SK-N-SH treated with all-trans-retinoic acid at 6 μM for 48 hours (cell line): Measurements from ENCODE around the gene C1orf105.

ENCODE experiments used
- ATAC-seq: fragments of 200-7000 bp; cut with Tn5 transposase; 3 replicates; pipeline ENCODE4 v1.9.1; 2020; ENCODE audit warnings: mild to moderate bottlenecking, moderate library complexity
- GLIS3 ChIP-seq: fragments of 250-450 bp; sonication (Bioruptor Pico); IDR thresholded peaks from 2 replicates; pipeline ENCODE4 v1.5.0; 2020; ENCODE audit warnings: mild to moderate bottlenecking, moderate library complexity
- ISL1 ChIP-seq: fragments of 250-450 bp; sonication (Bioruptor Pico); IDR thresholded peaks from 2 replicates; pipeline ENCODE4 v2.1.2; 2022; ENCODE audit warnings: mild to moderate bottlenecking, moderate library complexity
- OSR1 ChIP-seq: fragments of 250-450 bp; sonication (Bioruptor Pico); IDR thresholded peaks from 2 replicates; pipeline ENCODE4 v1.8.0; 2022; ENCODE audit warnings: moderate library complexity, mild to moderate bottlenecking, inconsistent platforms
- POU6F1 ChIP-seq: fragments of 250-450 bp; sonication (Bioruptor Pico); IDR thresholded peaks from 2 replicates; pipeline ENCODE4 v1.8.0; 2021; ENCODE audit warnings: low read depth, mild to moderate bottlenecking, moderate library complexity, borderline replicate concordance
- RARB ChIP-seq: fragments of 250-450 bp; sonication (Bioruptor Pico); IDR thresholded peaks from 2 replicates; pipeline ENCODE4 v1.8.0; 2021; ENCODE audit warnings: mild to moderate bottlenecking, moderate library complexity
- SNAI2 ChIP-seq: fragments of 250-450 bp; sonication (Bioruptor Pico); IDR thresholded peaks from 2 replicates; pipeline ENCODE4 v1.5.0; 2020; ENCODE audit warnings: mild to moderate bottlenecking, moderate library complexity
- TCF4 ChIP-seq: fragments of 250-450 bp; sonication (Bioruptor Pico); IDR thresholded peaks from 2 replicates; pipeline ENCODE4 v1.8.0; 2021; ENCODE audit warnings: mild to moderate bottlenecking, moderate library complexity, borderline replicate concordance
- TOX ChIP-seq: fragments of 250-450 bp; sonication (Bioruptor Pico); IDR thresholded peaks from 2 replicates; pipeline ENCODE4 v1.8.0; 2021; ENCODE audit warnings: mild to moderate bottlenecking, moderate library complexity, borderline replicate concordance
- TSHZ2 ChIP-seq: fragments of 250-450 bp; sonication (Bioruptor Pico); IDR thresholded peaks from 2 replicates; pipeline ENCODE4 v1.5.0; 2020; ENCODE audit warnings: mild to moderate bottlenecking, moderate library complexity
- ZFP3 ChIP-seq: fragments of 250-450 bp; sonication (Bioruptor Pico); IDR thresholded peaks from 2 replicates; pipeline ENCODE4 v1.5.0; 2020; ENCODE audit warnings: mild to moderate bottlenecking, moderate library complexity
- ZFP30 ChIP-seq: fragments of 450-650 bp; formaldehyde crosslinking; IDR thresholded peaks from 2 replicates; pipeline ENCODE4 v1.5.0; 2022; ENCODE audit warnings: mild to moderate bottlenecking, moderate library complexity
- ZNF565 ChIP-seq: fragments of 450-650 bp; formaldehyde crosslinking; conservative IDR thresholded peaks from 2 replicates; pipeline ENCODE4 v1.5.0; 2020; ENCODE audit warnings: low read depth, mild to moderate bottlenecking, moderate library complexity
- ZNF70 ChIP-seq: fragments of 450-650 bp; formaldehyde crosslinking; IDR thresholded peaks from 2 replicates; pipeline ENCODE4 v1.5.0; 2020; ENCODE audit warnings: mild to moderate bottlenecking, moderate library complexity
- ZNF8 ChIP-seq: fragments of 450-650 bp; formaldehyde crosslinking; IDR thresholded peaks from 2 replicates; pipeline ENCODE4 v1.5.0; 2020; ENCODE audit warnings: mild to moderate bottlenecking, moderate library complexity
- TF ChIP-seq, protein P1 (sequence below): fragments of 250-450 bp; sonication (Bioruptor Pico); IDR thresholded peaks from 2 replicates; pipeline ENCODE4 v1.8.0; 2020; ENCODE audit warnings: mild to moderate bottlenecking, moderate library complexity, borderline replicate concordance
- TF ChIP-seq, protein P2 (sequence below): fragments of 250-450 bp; sonication (Bioruptor Pico); IDR thresholded peaks from 2 replicates; pipeline ENCODE4 v1.5.1; 2021; ENCODE audit warnings: mild to moderate bottlenecking, moderate library complexity
- TF ChIP-seq, protein P3 (sequence below): fragments of 250-450 bp; sonication (Bioruptor Pico); IDR thresholded peaks from 2 replicates; pipeline ENCODE4 v1.5.1; 2020; ENCODE audit warnings: low read depth, mild to moderate bottlenecking, moderate library complexity

The C1orf105 gene

GRCh38 chr1:172447641-172448040 is 27.2 kb downstream of the C1orf105 start:
- ATAC-seq: no peak
- no peak for TF ChIP-seq ZFP3 (CRISPR knock-in tag)
- TF ChIP-seq, protein P1, sequence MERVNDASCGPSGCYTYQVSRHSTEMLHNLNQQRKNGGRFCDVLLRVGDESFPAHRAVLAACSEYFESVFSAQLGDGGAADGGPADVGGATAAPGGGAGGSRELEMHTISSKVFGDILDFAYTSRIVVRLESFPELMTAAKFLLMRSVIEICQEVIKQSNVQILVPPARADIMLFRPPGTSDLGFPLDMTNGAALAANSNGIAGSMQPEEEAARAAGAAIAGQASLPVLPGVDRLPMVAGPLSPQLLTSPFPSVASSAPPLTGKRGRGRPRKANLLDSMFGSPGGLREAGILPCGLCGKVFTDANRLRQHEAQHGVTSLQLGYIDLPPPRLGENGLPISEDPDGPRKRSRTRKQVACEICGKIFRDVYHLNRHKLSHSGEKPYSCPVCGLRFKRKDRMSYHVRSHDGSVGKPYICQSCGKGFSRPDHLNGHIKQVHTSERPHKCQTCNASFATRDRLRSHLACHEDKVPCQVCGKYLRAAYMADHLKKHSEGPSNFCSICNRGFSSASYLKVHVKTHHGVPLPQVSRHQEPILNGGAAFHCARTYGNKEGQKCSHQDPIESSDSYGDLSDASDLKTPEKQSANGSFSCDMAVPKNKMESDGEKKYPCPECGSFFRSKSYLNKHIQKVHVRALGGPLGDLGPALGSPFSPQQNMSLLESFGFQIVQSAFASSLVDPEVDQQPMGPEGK (CRISPR knock-in tag): no peak
- TF ChIP-seq SNAI2 (CRISPR knock-in tag): no peak
- no peak for TF ChIP-seq ZNF8
- no peak for TF ChIP-seq ZNF70
- TF ChIP-seq ZFP30: no peak
- no peak for TF ChIP-seq TCF4 (CRISPR knock-in tag)
- no peak for TF ChIP-seq OSR1 (CRISPR knock-in tag)

GRCh38 chr1:172448995-172449584 is 28.6 kb downstream of the C1orf105 start:
- ATAC-seq: no peak
- TF ChIP-seq POU6F1 (CRISPR knock-in tag) (no peak), ZNF565 (CRISPR knock-in tag) (no peak), ISL1 (CRISPR knock-in tag) (no peak), TSHZ2 (CRISPR knock-in tag) (no peak), GLIS3 (CRISPR knock-in tag) (no peak), TOX (CRISPR knock-in tag) (no peak), ZNF70 (no peak), RARB (CRISPR knock-in tag) (no peak), SNAI2 (CRISPR knock-in tag) (no peak), ZNF8 (no peak)
- TF ChIP-seq, protein P2, sequence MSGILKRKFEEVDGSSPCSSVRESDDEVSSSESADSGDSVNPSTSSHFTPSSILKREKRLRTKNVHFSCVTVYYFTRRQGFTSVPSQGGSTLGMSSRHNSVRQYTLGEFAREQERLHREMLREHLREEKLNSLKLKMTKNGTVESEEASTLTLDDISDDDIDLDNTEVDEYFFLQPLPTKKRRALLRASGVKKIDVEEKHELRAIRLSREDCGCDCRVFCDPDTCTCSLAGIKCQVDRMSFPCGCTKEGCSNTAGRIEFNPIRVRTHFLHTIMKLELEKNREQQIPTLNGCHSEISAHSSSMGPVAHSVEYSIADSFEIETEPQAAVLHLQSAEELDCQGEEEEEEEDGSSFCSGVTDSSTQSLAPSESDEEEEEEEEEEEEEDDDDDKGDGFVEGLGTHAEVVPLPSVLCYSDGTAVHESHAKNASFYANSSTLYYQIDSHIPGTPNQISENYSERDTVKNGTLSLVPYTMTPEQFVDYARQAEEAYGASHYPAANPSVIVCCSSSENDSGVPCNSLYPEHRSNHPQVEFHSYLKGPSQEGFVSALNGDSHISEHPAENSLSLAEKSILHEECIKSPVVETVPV (CRISPR knock-in tag): no peak
- TF ChIP-seq, protein P3, sequence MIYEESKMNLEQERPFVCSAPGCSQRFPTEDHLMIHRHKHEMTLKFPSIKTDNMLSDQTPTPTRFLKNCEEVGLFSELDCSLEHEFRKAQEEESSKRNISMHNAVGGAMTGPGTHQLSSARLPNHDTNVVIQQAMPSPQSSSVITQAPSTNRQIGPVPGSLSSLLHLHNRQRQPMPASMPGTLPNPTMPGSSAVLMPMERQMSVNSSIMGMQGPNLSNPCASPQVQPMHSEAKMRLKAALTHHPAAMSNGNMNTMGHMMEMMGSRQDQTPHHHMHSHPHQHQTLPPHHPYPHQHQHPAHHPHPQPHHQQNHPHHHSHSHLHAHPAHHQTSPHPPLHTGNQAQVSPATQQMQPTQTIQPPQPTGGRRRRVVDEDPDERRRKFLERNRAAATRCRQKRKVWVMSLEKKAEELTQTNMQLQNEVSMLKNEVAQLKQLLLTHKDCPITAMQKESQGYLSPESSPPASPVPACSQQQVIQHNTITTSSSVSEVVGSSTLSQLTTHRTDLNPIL (CRISPR knock-in tag): no peak
- TF ChIP-seq, protein P1 (CRISPR knock-in tag): no peak
